Fibroblast of the aortic adventitia (primary cell): ENCODE results near the gene NCS1. TPM values are rescaled to one million over a fixed set of nuclear protein-coding genes. Genes with fewer than 3 reads are reported as not detected.
A peak's percentile ranks its signal among the peaks of the same experiment; 100 is the strongest.

Experiments used
- DNase-seq: peaks from one replicate; pipeline ENCODE4 v3.0.0-alpha.2; 2010; ENCODE audit warnings: low read depth
- H3K4me3 ChIP-seq: 2 replicates; pipeline ENCODE4 v1.5.1; 2011; ENCODE audit warnings: low read depth, mild to moderate bottlenecking, control low read depth, low read length, moderate library complexity
- CTCF ChIP-seq: IDR thresholded peaks from 2 replicates; pipeline ENCODE4 v1.5.1; 2011; ENCODE audit warnings: mild to moderate bottlenecking, low read length, control low read depth, inconsistent platforms; ENCODE audit not compliant: insufficient read depth
- total RNA-seq: library from RNA; depleted of rRNA; stranded (reverse); fragments of >200 nt; gene quantifications from 2 replicates; pipeline ENCODE4 v1.2.3, GENCODE V29; 2012; ENCODE audit warnings: low replicate concordance

Gene NCS1
- total RNA-seq, 1 donor, result 39.2 TPM

- no peak for TF ChIP-seq CTCF
- no peak overlapping the region for H3K4me3 ChIP-seq
- DNase-seq, result no peak
Measured at GRCh38 chr9:130259044-130259443, 86.8 kb downstream of the NCS1 start.

GRCh38 chr9:130260816-130261765, 88.9 kb downstream of the NCS1 start:
- no peak for TF ChIP-seq CTCF
- peak; percentile 19 for DNase-seq
- no peak overlapping the region for H3K4me3 ChIP-seq

GRCh38 chr9:130262061-130262745, 90.0 kb downstream of the NCS1 start:
- no peak for DNase-seq
- H3K4me3 ChIP-seq, result no peak overlapping the region
- TF ChIP-seq CTCF, result no peak

- H3K4me3 ChIP-seq, result no peak overlapping the region
- DNase-seq, result no peak
Measured at GRCh38 chr9:130262771-130263170, 90.6 kb downstream of the NCS1 start.

GRCh38 chr9:130263601-130264413, 91.6 kb downstream of the NCS1 start:
- no peak for TF ChIP-seq CTCF
- H3K4me3 ChIP-seq, result no peak overlapping the region
- DNase-seq, result no peak

More at GRCh38 chr9:130262771-130263170, 90.6 kb downstream of the NCS1 start:
- no peak for TF ChIP-seq CTCF
